GM21515 (cell line): ENCODE data around the gene ZNF574.

Source experiments
- ATAC-seq: cut with Tn5 transposase; IDR thresholded peaks from one replicate; pipeline ENCODE4 v1.9.1; 2021; ENCODE audit not compliant: unreplicated experiment

Gene ZNF574

DNA sequence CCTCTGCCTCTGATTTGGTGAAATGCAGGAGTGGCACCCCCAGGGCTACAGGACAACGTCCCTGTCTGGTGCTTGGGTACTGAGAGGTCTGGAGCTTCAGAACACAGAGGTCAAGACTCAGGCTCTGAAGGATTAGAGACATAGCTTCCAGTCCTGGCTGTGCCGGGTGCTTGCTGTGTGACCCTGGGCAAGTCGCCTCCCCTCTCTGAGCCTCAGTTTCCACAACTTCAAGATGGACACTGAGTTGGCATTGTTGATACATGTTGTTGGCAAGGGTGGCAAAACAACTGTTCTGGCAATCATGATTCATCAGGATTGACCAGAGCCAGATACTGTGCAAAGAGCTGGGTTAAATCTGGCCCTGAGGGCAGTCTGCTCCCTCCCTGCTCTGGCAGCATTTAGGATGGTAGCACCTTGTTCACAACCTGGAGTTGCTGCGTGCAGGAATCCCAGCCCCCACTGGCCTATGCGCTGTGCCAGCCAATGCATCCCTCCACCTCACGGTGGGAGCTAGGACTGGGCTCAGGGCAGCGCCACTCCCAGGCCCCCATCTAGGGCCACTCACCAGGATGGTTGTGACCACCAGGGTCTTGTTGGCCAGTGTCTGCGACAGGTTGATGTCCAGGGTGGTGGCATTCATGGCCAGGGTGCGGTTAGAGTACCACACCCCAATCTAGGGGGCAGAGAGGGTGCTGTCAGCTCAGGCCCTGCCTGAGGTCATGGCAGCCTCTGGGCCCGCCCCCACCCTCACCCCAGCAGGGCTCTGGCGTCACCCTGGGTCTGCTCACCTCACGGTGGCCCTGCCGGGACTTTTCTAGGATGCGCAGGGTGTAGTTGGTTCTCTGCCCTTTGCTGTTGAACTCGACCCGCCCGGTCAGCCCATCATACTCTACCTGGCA is 22.7 kb upstream of the ZNF574 start:
- ATAC-seq, result no peak

DNA sequence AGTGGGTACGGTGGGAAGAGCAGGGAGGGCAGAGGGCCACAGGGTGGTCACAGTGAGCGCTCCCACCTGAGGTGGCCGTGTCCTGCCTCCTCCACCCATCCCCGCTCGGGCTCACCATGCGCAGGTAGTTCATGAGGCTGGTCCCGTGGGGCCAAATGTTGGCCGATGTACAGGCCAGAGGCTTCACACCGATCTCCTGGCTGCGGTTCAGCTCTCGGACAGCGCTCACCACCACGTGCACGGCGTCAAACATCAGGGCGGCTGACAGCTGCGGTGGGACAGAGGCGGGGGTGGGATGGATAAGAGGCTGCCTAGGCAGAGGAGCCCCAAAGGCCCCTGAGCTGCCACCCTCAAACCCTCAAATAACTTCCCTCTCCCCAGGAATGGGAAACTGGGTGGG is 21.8 kb upstream of the ZNF574 start:
- no peak for ATAC-seq

DNA sequence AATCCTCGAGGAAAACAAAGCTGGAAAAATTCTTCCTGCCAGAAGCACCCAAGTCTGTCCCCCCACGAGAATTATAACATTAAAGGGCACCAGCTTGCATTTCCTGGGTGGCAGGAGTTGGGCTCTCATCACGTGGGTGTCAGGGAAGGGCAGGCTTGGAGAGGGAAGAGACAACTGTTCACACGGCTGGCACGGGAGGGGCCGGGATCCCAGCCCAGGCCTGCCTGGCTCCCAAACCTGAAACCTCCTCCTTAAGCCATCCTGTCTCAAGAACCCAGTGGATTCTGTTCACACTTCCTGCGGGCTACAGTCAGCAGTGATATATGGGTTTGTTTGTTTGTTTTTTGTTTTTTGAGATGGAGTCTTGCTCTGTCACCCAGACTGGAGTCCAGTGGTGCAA is 18.1 kb upstream of the ZNF574 start:
- no peak for ATAC-seq

DNA sequence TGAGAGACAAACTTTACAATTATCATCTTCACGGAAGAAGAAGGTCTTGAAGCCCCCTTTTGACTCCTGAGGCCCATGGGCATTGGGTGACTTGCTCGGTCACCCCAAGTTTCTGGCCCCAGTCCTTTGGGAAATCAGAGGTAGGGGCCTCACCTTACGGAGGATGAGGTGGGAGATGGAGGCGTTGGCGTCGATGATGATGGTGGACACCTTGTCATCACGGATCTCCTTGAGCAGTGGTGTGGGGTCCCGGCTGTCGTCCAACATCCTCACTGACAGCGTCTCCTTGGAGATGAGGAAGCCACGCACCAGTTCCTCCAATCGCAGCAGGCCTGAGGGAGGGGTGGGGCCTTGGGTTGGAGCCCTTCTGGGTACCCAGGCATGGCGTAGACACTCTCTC is 16.8 kb upstream of the ZNF574 start:
- ATAC-seq, result no peak

DNA sequence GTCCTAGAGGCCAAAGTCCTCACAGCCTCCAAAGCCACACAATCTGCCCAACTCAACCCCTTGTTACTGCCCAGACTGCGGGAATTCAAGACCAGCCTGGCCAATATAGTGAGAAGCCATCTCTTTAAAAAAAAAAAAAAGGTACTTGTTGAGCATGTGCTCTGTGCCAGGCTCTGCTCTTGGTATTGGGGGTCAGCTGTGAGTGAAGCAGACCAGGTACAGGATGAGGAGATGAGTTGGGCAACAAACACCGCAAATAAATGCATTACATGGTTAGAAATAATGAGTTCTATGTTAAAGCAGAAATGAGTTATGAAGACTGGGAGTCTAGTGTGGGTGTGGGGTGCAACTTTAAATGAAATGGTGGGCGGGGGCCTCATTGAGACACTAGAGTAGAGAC is 15.8 kb upstream of the ZNF574 start:
- ATAC-seq, result no peak

DNA sequence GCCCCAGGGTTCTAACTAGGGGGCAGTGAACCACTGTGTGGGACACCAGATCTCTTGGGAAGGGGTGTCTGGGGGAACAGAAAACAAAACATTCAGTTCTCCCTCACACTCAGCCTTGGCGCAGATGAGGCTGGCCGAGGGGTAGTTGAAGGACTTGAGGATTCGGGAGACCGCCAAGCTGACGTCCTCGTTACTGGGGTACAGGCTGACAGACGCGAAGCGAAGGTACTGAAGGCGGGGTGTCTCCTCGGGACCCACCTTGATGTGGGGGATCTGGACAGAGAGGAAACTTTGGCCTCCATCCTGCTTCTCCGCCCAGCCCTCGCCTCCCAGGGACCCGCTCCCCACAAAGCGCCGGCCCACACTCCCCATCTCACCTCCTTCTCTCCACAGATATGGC is 13.6 kb upstream of the ZNF574 start:
- no peak for ATAC-seq

DNA sequence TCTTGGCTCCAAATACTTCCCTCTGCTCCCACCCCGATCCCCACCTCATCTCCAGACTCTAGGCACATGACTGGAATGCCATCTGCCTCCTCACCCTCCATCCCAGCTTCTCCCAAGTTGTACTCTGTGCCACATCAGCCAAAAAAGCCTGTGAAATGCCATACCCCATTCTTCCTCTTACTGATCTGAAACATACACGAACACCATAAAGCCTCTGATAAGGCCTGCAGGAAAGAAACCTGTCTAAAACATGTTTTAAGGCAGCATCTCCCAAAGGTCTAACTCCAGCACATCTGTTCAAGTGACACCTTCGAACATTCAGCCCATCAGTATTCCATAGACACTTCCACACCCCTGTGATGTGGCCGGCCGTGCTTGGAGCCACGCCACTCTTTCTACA is 11.5 kb upstream of the ZNF574 start:
- ATAC-seq, result no peak

DNA sequence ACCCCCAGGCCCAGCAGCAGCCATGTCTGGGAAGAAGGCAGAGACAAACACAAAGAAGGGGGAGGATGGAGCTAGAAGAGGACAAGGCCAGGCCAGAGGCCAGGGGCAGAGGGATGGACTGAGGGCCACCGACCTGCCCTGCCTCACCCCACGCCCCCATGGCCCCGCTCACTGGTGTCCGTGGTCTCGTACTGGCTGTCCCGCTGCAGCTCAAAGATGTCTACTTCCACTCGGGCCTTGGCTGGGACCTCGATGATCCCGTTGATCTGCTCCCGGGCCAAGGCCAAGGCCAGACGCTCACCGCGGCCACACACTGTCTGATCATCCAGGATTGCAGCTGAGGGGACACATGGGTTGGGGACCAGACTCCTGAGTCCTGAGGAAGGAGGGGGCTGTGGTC is 10.9 kb upstream of the ZNF574 start:
- no peak for ATAC-seq

DNA sequence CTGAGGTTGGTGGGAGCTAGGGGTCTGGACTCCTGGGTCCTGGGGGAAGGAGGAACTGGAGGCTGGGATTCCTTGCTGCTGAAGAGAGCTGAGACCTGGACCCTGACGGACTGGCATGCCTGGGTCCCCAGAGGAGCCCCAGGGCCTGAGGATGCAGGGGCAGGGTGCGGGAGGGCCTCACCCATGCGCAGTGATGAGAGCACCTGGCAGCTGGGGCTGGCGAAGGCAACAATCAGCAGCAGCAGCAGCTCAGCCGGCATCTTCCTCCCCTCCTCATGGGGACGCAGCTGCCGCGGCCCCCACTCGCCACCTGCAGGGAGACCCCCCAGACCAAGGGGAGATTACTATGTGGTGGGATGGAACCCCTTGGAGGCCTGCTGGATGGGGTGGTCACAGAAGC is 10.5 kb upstream of the ZNF574 start:
- no peak for ATAC-seq

DNA sequence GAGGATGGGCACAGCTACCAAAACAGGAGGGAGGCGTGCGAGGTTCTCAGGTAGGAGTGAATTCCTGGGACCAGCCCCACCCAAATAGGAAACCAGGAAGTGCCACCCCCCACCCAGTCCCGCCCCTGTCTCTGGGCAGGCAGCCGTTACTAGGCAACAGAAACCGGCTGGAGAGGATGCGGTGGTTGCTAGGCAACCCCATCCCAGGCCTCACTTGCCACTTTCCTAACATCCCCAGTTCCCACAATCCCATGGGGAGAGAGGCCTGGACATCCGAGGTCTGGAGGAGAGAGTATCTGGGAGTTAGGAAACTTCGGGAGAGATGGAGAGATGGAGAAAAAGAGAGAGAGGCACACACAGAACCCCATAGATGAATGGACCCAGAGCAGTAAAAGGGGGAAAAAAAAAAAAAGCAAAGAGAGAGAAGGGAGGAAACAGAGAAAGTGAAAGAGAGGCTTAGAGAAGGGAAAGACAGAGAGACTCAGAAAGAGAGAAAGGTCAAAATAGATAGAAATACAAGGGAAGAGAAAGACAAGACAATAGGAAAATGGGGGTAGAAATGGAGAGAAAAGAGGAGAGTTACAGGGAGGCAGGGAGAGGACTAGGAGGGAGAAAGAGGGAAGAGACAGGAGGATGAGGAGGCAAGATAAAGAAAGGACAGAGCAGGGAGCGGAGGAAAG is 9.8 kb upstream of the ZNF574 start:
- no peak for ATAC-seq

DNA sequence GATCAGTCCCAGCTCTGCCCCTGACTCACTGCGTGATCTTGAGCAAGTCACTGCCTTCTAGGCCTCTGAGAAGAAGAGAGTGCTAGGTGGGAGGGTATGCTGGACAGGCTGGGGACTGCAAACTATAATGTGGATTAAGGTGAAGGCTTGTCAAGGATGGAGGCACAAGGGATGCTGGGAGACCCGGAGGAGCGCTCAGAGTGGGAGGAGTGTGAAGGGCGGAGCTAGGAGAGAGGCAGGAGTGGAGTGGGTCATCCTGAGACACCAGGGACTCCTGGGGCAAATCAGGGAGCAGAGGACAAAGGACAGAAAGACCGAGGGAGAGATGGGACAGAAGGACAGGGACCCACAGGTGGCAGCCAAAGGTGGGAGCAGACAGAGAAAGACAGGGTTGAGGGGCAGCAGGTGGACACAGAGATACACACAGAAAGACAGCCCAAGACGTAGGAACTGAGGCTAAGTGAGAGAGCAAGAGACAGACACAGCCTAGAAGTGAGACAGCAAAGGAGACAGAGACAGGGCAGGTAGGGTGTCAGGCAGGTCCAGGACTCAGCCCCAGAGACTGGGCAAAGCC is 8.6 kb upstream of the ZNF574 start:
- ATAC-seq, result no peak

DNA sequence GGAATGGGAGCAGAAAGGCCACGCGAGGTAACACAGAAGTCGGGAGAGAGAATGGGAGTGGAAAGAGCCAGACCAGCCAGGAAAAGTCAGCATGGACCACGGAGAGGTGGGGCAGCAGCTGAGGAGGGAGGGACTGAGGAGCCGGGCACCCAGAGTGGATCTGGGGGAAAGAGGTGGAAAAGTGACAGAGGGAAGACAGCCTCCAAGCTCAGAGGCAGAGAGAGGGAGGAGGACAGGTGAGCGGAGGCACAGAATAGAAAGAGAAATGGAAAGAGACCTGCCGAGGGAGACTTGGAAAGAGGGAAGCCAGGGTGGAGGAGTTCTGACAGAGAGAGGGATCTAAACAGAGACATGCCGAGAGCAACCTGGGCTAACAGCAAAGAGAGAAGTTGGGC is 7.6 kb upstream of the ZNF574 start:
- ATAC-seq, result no peak

DNA sequence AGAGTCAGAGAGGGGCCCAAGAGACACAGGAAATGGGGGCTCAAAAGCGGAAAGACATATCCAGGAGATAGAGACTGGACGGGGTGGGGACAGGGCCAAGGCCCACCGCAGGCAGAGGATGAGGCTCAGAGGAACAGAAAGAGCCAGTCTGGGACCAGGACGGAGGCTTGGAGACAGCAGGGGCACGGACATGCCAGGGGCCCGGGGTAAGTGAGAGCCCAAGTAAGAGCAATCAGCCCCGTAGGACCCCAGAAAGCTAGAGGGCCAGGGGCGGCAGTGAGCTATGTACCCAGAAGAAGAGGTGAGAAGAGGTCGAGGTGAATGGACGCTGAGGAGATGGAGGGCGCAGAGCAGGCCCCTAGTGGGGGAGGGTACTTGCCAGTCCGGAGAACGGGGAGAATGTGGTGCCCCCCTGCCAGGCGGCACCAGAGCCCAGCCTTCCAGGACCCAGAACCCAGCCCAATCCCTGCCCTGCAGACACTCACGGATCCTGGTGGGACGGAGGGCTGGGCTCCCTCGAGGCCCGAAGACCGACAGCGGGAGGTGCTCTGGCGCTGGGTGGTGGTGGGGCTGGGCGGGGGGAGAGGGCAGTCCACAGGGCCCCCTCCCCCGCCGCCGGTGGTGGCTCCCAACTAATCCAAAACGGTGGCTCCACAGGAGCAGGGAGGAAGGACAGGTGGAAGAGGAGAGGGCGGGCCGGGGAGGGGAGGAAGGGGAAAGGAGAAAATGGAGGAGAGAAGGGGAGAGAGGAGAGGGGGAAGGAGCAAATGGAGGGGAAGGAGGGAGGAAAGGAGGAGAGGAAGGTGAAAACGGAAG is 7.0 kb upstream of the ZNF574 start:
- ATAC-seq, result no peak

DNA sequence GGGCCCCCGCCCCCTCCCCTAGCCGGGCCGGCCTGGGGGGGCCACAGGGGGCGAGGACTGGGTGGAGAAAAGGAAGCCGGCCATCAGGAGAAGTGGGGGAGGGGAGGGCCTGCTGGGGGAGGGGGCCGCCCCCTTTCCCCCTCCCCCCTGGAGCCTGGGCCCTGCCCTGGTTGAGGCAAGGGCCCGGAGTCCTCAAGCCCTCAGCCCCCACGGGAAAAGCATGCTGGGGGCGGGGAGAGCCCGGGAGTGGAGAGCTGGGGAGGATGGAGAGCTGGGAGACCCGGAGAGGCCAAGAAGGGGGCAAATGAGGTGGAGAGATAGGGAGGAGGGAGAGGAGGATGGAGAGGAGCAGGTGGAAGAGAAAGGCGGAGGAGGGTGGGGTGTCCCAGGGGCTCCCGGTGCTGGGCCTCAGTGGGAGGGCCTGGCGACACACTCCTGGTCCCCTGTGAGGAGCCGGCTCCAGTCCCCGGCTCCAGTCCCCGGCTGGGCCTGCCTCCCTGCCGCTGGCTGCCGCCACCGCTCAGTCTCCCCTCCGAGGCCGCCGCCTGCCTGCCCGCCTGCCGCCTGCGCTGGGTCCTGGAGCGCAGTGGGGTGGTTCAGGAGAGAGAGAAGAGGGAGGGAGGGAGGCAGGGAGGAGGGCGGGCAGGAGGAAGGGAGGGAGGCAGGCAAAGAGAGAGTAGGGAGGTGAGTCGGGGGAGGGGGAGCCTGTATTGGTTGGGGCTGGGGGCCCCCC is 6.2 kb upstream of the ZNF574 start, which contains the start of gene GRIK5:
Gene GRIK5, minus strand, starts transcription at position 588 of the 733 bp plus-strand sequence. CDS start 4,436 bp downstream, outside the sequence.
- ATAC-seq, result no peak

DNA sequence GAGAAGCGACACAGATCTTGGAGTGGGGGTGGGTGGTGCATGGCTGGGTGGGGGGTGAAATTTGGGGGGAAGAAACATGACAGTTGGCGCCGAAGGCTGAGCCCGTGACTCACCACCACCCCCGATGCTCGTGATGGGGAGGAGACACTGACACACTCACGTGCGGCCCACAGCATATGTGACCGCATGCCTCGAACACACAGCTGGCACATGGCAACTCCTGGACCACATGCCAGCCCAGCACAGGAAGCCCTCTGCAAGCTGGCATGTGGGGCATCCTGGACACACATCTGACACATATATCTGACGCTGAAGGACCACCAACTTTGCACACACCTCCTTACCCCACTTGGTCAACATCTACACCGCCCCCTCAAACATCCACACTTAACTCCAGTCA is 4.7 kb upstream of the ZNF574 start:
- ATAC-seq, result no peak

DNA sequence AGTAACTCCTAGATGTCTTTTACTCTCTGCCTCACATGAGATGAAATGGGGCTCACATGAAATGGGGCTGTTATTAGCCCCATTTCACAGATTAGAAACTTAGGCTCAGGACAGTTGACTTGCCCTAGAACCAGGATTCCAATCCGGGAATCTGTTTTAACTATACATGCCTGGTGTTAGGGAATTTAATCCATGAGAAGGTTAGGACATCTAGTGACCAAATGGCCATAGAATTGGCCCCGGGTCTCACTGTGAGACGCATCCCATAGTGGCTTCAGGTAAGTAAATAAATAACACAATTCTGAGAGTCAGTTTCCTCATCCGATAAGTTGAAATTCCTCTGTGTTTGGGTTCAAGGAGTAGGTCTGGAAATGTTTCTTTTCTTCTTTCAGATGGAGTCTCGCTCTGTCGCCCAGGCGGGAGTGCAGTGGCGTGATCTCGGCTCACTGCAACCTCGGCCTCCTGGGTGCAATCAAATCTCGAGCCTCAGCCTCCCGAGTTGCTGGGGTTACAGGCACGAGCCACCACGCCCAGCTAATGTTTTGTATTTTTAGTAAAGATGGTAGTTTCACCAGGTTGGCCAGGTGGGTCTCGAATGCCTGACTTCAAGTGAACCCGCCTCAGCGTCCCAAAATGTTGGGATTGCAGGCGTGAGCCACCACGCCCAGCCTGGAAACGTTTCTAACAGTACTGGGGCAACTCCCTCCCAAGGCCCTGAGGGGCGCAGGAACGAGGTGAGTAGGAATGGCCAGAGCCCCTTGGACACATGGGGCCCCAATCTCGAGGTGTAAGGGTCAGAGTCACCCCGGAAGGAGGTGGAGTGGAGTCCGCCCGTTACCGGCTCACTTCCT is 1.2 kb upstream of the ZNF574 start:
- ATAC-seq, result no peak

DNA sequence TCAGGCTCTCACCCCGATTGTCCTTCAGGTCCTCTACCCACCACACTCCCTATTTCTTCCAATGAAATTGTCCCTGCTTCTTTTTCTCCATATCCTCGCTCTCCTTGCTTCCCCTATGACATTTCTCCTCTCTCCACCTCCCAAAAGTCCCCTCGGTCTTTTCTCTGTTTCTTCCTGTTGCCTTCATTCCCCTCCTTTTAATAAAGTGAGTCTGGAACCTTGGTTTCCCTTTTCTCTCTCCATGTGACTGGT is 676 bp upstream of the ZNF574 start:
- ATAC-seq, result no peak

DNA sequence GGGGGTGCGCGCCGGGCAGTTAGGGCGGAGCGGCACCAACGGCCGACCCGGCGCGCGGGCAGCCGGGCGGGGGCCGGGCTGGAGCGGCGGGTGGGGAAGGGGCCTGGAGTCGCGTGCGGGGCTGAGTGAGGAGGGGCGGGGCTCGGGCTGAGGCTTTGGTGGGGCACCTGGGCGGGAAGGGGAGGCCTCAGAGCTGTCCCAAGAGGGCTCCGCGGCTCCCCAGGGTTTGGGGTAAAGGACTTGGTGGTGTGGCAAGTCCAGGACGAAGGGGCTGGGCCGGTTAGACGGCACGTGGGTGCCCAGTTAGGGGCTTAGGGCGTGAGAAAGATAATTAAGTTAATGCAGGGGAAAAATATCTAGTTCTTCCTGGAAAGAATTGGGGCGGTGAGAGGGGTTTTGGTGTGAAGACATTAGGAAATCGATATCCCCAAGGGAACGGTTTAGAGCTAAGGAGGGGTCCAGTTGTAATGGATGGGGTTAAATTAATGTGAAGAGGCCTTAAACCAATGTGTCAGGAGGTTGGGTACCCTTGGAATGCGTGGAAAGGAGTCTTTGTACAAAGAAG is 496 bp downstream of the ZNF574 start:
- no peak for ATAC-seq

DNA sequence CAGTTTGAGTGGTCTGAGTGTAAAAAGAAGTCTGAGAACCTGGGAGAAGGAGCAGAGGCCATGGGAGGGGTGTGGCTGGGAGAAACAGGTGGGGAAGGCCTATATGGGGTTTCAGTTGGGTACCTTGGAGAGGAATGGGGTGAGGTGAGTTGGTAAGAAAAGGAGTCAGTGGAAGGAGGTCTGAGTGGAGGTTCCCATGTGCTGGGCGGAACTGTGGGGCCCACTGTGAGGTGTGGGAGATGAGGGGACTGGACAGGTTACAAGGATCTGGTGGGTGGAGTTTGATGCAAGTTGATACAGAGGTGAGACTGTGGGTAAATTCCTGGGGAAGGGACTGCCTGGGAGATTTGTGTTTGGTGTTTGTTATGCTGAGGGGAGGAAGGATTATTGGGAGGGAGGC is 2.1 kb downstream of the ZNF574 start:
- ATAC-seq, result no peak
